GM12874 (cell line): ENCODE results near the gene FBP1.
A peak's percentile ranks its signal among the peaks of the same experiment; 100 is the strongest.

Experiments
- CTCF ChIP-seq: IDR thresholded peaks from 2 replicates; pipeline ENCODE4 v1.5.1; 2011; ENCODE audit warnings: low read depth, mild to moderate bottlenecking, control low read depth, low read length, moderate library complexity; ENCODE audit not compliant: insufficient read depth

The FBP1 gene

GRCh38 chr9:94603259-94604160, 35.8 kb downstream of the FBP1 start:
- TF ChIP-seq CTCF, result peak; percentile 79

DNA sequence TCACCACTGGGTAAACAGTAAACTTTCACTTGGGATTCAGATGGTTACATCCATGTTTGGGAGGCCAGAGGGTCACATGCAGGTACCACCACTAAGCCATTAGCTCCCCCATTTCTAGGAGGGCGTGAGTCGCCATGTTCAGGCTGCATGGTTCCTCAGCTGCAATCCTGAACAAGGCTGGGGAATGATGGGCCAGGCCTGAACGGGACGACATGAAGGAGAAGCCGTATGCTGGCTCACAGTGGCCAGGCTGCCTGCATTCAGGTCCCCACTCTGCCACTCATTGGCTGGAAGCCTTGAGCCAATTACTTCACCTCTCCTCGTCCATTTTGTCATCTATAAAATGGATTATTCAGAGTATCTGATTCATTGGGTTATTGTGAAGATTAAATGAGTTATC, 36.7 kb downstream of the FBP1 start:
- TF ChIP-seq CTCF, result no peak

DNA sequence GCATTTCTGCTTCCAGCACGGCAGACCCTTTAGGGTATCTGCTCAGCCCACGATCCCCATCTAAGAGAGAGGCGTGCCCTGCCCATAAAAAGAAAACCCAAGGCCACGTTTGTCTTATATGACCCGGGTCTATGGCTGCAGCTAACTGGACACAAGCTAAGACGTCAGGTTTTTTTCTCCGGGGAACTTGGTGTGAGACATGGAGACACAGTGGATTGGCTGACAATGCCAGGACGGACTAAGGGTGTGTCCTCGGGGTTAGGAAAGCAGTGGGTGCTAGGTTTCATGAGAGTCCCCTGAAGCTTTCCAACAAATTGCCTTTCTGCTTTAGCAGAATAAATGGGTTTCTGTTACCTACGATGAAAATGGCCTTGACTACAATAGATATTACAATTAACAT, 38.6 kb downstream of the FBP1 start:
- no peak for TF ChIP-seq CTCF

DNA sequence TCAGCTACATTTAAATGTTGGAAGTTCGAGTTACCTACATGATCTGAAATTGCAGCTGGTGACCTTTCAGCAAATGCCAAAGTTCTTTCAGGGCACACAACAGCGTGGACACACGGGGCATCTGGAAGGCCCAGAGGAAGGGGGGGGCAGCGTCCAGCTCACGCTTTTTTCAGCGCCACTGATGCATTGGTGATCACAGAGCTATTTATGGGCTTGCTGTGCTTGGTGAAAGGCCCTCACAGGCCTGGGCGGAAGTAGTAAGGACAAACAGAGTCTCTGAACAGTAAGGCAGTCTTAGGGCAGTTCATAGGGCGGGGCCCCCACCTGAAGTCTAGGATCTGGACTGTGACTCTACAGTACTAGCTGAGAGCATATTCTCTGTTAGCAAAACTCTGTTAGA, 39.1 kb downstream of the FBP1 start:
- no peak for TF ChIP-seq CTCF

- TF ChIP-seq CTCF, result no peak
Observed at GRCh38 chr9:94599102-94599501, 40.2 kb downstream of the FBP1 start.

DNA sequence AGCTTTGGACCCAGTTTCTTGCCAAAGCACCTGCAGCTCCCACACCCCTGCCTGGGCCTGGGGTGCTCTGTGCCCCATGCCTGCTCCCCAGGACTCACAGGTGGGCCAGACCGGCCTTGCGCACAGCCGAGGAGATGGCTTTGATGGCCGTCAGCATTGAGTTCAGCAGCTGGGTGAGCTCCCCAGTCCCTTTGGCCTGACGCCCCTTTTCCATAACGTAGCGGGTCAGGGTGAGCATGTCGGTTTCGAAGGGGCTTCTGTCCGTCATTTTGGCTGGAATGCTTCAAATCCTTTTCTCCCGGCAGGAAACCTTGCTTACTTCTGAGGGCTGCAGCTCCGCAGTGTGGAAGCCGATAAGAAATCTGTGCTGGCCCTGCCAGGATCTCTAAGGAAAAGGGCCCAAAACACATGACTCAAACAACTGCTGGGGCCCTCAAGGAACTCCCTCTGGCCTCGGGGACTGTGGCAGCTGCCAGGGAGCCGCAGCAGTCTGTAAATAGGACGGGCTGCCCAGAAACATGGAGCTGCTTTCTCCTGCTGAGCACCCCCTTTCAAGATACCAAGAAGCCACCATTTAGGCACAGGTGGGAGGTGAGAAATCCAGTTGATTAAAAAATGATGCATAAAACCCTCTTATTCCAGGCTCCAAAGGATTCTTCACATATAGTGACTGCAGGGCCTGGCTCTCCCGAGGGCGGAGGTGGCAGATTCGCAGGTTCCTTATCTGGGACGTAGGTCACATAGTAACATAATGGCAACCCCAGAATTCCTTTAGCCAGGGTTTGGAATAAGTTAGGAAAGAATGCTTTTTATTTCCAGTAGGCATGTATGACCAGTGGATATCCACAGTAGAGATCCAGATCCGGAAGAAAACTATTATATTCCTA, 45.6 kb downstream of the FBP1 start, which contains the start of gene FBP2:
TSS of gene FBP2 (minus strand) at position 366 of the 887 bp plus-strand sequence. CDS start at position 268, 98 bp downstream.
- TF ChIP-seq CTCF, result no peak

- no peak for TF ChIP-seq CTCF
Observed at GRCh38 chr9:94591876-94592275, 47.4 kb downstream of the FBP1 start.
